HepG2 (cell line): ENCODE measurements around the gene TULP4.

Source experiments
- CEBPB ChIP-seq: IDR thresholded peaks from 2 replicates; pipeline ENCODE4 v1.6.1; 2011; ENCODE audit warnings: low read depth, low read length, improper control_type of control experiment, borderline replicate concordance
- CREB1 ChIP-seq, 2 experiments: fragments of 450-650 bp in 1 of 2; IDR thresholded peaks; 2 replicates each; pipeline ENCODE4 v1.6.1; 2016 to 2017; ENCODE audit warnings: control low read depth in 1 of 2, mild to moderate bottlenecking in 1 of 2, missing compliant biosample characterization in 1 of 2, missing genetic modification characterization in 1 of 2
- TF ChIP-seq, protein P1 (sequence below): sonication (generic); formaldehyde crosslinking; IDR thresholded peaks from 2 replicates; pipeline ENCODE4 v1.4.0; 2020; ENCODE audit warnings: missing genetic modification reagents, borderline replicate concordance

DNA sequence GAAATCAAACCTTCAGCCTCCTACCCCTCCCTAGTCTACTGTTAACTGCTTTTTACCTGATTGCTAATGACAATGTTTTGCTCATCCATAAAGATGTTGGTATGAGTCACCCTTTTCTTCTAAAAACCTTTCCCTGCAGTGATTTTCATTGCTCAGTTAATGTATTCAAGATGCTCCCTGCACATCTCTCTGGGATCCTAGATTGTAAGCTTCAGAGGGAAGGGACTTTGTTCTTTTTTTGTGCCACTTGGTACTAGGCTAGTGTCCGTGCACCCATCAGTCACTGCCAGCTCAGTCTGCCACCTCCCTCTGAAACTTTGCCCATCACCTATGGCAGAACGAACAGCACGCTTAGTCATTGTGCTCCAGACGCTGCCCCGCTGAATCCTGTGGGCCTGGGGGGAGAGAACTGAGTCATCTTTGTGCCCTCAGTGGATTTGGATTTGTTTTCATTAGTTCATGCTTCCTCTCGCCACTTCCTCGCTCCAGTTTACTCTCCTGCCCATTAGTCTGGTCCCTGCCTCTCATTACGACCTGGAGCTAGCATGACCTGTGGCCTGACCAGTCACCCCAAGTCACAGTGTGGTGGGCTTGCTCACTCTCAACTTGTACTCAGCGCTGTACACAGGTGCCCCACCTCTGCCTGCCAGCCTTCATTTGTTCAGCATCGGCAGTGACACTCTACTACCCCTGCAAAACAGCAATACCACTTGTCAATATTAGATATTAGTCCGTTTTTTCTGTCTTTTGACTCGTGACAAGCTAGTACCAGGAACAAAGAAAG, 169.6 kb downstream of the TULP4 start:
- TF ChIP-seq, protein P1, sequence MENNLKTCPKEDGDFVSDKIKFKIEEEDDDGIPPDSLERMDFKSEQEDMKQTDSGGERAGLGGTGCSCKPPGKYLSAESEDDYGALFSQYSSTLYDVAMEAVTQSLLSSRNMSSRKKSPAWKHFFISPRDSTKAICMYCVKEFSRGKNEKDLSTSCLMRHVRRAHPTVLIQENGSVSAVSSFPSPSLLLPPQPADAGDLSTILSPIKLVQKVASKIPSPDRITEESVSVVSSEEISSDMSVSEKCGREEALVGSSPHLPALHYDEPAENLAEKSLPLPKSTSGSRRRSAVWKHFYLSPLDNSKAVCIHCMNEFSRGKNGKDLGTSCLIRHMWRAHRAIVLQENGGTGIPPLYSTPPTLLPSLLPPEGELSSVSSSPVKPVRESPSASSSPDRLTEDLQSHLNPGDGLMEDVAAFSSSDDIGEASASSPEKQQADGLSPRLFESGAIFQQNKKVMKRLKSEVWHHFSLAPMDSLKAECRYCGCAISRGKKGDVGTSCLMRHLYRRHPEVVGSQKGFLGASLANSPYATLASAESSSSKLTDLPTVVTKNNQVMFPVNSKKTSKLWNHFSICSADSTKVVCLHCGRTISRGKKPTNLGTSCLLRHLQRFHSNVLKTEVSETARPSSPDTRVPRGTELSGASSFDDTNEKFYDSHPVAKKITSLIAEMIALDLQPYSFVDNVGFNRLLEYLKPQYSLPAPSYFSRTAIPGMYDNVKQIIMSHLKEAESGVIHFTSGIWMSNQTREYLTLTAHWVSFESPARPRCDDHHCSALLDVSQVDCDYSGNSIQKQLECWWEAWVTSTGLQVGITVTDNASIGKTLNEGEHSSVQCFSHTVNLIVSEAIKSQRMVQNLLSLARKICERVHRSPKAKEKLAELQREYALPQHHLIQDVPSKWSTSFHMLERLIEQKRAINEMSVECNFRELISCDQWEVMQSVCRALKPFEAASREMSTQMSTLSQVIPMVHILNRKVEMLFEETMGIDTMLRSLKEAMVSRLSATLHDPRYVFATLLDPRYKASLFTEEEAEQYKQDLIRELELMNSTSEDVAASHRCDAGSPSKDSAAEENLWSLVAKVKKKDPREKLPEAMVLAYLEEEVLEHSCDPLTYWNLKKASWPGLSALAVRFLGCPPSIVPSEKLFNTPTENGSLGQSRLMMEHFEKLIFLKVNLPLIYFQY (CRISPR knock-in tag): no peak
- no peak for TF ChIP-seq CREB1 (IDR thresholded peaks at IDR 0.05)
- no peak for TF ChIP-seq CREB1 (CRISPR knock-in tag; IDR thresholded peaks at IDR 0.05)
- no peak for TF ChIP-seq CEBPB
